Esophagus squamous epithelium (tissue), 4 donors: ENCODE measurements around the gene TPK1.

ENCODE experiments used
- CTCF ChIP-seq, 6 experiments: fragments of 450-650 bp in 4 of 6; fragments of 200-600 bp in 2 of 6; sonication (generic) in 2 of 6; IDR thresholded peaks; one replicate each; pipeline ENCODE4 v1.5.1; 2016 to 2019; ENCODE audit warnings: antibody characterized with exemption in 6 of 6, mild to moderate bottlenecking in 4 of 6, moderate library complexity in 4 of 6
- POLR2A ChIP-seq, 4 donors: fragments of 450-650 bp; IDR thresholded peaks; one replicate each; pipeline ENCODE4 v1.6.1; 2017; ENCODE audit warnings: antibody characterized with exemption in 4 of 4, mild to moderate bottlenecking in 4 of 4, moderate library complexity in 3 of 4

- no peak for TF ChIP-seq CTCF (IDR thresholded peaks at IDR 0.05)
- TF ChIP-seq POLR2A (IDR thresholded peaks at IDR 0.05) = no peak
Measured at GRCh38 chr7:144863320-144863647, 27.4 kb upstream of the TPK1 start.
